Fibroblast of the conjunctiva (primary cell): ENCODE measurements around the gene PIGV.
"Not testable (repeated sequence)": the region's sequence is repeated elsewhere in the genome, so short reads cannot be mapped to it uniquely, and the experiment has no call there.

Experiments used
- DNase-seq: peaks from one replicate; pipeline ENCODE4 v3.0.0-alpha.2; 2010; ENCODE audit warnings: low read depth

PIGV gene

DNA sequence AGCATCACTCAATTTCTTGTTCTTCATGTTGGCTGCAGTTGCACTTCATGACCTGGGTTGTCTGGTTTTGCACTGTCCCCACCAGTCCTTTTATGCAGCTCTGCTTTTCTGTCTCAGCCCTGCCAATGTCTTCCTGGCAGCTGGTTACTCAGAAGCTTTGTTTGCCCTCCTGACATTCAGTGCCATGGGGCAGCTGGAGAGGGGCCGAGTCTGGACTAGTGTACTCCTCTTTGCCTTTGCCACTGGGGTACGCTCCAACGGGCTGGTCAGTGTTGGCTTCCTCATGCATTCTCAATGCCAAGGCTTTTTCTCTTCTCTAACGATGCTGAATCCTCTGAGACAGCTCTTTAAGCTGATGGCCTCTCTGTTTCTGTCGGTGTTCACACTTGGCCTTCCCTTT is 6.6 kb downstream of the PIGV start:
- DNase-seq, result no peak

DNA sequence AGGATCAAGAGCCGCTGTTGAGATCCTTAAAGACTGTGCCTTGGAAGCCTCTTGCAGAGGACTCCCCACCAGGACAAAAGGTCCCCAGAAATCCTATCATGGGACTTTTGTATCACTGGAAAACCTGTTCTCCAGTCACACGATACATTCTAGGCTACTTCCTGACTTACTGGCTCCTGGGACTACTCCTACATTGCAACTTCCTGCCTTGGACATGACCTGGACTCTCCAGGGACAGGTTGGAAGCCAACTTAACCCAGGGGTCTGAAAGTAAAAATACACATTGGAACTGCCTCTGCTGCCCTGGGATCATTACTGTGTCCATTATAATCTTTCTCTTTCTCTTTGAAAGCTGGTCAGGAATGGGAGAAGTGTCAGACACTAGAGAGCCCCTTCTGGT is 9.9 kb downstream of the PIGV start:
- no peak for DNase-seq

DNA sequence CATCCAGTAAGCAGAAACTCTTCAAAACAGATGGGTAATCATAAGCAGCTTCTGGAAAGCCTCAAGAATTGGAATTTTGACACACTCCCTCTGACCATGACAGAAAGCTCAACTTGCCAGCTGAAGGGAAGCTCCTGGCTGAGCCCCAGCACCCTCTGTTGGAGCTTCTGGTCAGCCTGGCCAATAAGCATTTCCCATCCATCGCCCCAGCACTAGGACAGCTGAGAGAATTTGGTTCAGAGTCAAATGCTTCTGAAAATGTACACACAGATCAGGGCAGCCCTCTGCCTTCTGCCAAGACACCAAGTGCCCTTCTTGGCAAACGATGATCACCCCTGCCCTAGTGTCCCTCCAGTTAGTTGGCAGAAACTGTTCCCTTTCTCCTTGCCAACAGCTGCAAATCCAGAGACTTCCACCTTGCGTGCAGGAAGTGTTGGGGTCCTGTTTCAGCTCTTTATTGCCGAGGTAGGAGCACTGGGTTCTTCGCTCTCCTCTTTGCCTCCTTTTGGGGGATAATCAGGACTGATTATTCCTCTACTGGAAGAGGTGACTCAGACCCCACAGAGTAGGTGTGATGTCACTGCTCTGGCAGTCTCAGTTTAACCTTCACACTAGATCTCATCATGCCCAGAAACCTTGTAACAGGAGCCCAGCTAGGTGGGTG is 11.9 kb downstream of the PIGV start:
- DNase-seq, result peak; percentile 94

DNA sequence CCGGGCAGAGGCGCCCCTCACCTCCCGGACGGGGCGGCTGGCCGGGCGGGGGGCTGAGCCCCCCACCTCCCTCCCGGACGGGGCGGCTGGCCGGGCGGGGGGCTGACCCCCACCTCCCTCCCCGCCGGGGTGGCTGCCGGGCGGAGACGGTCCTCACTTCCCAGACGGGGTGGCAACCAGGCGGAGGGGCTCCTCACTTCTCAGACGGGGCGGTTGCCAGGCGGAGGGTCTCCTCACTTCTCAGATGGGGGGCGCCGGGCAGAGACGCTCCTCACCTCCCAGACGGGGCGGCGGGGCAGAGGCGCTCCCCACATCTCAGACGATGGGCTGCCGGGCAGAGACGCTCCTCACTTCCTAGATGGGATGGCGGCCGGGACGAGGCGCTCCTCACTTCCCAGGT is 16.2 kb downstream of the PIGV start:
- DNase-seq, result not testable (repeated sequence)

DNA sequence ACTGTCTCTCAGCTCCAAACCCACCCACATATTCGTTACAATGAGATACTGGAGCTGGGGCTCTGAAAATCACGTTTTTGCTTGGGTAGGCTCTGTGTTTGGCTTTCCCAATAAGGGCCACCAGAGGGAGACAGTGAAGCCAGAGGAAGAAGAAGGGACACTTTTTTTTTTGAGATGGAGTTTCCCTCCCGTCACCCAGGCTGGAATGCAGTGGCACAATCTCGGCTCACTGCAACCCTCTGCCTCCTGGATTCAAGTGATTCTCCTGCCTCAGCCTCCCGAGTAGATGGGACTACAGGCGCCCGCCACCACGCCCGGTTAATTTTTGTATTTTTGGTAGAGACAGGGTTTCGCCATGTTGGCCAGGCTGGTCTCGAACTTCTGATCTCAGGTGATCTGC is 22.4 kb downstream of the PIGV start:
- DNase-seq, result not testable (repeated sequence)

DNA sequence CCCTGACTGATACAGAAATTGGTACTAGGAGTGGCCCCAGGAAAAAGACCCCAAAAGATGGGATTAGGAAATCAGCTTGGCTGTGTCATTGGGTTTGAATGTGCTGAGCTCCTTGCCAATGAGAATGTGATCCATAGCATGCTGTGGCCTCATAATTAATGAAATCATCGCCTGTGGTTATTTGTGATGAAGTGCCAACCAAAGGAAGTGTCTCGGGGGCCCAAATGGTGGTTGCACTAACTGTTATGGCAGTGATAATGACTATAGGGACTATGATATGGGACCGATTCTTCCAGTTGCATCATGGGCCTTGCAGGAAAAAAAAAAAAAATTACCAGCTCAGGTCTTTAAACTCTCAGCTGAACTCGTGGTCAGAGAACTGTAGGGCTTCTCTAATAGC is 23.3 kb downstream of the PIGV start:
- no peak for DNase-seq

DNA sequence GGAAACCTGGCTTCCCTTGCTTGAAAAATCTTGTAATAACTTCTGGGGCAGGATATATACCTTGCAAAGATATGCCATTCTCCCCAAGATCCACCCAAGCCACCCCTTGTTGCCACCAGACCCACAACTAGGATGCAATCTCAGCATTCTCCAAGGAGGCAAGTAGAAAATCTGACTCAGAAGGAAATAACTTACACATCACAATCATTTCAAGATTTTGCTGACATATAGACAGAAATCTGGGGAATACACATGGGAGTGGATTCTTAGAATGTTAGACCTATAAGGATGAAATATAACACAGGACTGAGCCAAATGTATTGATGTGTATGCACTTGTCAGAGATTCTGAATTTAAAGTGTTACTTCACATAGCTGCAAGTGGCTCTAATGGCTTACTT is 24.0 kb downstream of the PIGV start:
- no peak for DNase-seq

DNA sequence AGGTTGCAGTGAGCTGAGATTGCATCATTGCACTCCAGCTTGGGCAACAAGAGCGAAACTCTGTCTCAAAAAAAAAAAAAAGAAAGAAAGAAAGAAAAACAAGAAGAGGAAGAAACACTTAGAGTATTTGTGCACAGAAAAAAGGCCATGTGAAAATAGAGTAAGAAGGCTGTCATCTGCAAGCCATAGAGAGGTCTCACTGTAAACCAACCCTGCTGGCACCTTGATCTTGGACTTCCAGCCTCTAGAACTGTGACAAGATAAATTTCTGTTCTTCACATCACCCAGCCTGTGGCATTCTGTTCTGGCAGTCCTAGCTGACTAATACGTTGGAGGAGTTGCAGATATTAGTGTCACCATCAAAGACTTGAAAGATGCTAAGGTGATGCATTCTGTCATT is 26.6 kb downstream of the PIGV start:
- DNase-seq, result no peak

DNA sequence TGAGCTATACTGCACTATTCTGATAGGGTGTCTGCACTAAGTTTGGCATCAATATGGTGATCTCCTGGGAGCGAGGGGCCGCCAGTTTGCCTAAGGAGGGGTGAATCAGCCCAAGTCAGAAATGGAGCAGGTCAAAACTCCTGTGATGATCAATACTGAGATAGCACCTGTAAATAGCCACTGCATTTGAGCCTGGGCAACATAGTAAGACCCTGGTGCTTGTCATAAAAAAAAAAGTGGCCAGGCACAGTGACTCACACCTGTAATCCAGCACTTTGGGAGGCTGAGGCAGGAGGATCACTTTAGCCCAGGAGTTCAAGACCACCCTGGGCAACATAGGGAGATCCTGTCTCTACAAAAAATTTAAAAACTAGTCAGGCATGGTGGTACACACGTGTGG is 27.1 kb downstream of the PIGV start:
- DNase-seq, result no peak

DNA sequence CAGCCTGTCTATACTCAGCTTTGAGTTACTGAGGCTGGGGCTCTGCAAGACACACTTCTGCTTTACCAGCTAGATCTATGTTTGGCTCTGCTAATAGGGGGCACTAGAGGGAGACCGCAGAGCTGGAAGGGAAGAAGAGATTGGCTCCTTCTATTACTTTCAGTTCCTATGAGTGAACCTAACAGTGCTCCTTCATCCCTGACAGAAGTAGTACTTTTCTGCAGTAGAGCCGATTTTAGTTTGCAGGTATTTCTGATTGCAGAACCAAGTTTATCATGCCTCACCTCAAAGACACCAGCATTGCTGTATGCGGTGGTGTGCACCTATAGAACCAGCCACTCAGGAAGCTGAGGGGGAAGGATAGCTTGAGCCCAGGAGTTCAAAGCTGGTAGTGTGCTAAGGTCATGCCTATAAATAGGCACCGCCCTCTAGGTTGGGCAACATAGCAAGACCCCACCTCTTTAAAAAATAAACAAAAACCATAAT is 33.1 kb downstream of the PIGV start:
- no peak for DNase-seq

DNA sequence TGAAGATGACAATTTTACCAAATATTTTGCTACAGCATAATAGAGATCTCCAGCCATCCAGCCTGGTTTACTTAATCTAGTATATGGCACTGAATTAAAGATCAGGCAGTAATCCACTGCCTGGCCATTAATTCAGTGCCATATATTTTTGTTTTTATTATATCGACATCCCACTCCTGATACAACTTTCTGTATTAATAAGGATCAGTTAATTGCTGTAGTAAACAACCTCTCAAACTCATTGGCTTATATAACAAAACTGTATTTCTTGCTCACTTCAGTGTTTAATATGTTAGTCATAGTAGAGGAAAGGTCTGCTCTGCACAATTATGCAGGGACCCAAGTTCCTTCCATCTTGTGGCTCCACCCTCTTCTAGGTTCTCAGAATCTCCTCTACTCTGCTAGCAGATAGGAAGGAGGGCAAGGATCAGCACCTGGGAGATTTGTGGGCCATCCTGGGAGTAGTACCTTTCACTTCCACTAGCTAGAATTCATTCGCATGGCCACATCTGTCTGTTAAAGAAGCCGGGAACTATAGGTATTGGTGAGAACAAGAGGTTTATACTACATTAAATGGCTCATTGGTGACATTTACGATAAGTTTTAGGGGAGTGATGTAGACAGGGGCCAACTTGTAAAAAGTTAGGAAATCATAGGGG is 35.1 kb downstream of the PIGV start:
- DNase-seq, result no peak

DNA sequence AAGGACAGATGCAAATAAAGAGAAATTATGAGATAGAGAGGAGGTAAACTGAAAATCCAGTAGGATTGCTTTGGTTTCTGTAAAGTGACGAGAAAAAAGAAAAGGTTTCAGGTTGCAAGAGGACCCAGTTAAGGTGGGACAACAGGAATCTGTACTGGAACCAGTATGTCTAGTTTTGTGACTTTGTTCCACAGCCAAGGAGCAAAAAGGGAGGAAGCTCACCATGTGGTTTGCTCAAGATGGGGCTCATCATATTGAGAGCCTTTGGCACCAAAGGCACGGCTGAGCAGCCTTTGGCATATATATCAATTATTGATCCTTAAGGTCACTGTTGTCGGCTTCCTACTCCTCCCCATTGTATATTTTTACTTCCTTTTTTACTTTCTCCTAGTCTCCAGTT is 37.0 kb downstream of the PIGV start:
- DNase-seq, result no peak

DNA sequence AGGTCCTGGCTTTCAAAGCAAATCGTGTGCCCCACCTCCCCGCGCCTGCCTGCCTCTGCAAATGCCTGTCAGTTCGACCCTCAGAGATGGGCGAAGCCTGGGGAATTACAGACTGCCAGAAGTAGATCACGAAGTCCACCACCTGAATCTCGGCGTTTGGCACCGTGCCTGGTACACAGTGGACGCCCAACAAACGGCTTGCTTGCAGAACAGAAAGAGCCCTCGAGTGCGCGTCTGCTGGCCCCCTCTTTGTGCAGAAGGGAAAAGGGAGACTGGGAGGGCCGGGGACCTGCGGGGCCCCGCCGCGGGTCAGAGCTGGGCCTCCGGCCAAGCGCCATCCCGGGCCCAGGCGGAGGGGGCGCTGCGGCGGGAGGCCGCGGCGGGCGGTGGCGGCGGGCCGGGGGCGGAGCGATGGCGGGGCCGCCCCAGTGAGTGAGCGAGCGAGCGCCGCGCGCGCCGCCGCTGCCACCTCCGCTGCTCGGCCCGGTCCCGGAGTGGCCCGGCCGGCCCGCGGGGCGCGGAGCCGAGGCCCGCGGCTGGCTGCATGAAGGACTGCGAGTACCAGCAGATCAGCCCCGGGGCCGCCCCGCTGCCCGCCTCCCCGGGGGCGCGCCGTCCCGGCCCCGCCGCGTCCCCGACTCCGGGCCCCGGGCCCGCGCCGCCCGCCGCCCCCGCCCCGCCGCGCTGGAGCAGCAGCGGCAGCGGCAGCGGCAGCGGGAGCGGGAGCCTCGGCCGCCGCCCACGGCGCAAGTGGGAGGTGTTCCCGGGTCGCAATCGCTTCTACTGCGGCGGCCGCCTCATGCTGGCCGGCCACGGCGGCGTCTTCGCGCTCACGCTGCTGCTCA is 38.7 kb downstream of the PIGV start, which contains the start of gene ZDHHC18:
TSS of gene ZDHHC18 (plus strand) at position 428 of the 845 bp plus-strand sequence. CDS start at position 545, 117 bp downstream.
- DNase-seq, result peak; percentile 8

DNA sequence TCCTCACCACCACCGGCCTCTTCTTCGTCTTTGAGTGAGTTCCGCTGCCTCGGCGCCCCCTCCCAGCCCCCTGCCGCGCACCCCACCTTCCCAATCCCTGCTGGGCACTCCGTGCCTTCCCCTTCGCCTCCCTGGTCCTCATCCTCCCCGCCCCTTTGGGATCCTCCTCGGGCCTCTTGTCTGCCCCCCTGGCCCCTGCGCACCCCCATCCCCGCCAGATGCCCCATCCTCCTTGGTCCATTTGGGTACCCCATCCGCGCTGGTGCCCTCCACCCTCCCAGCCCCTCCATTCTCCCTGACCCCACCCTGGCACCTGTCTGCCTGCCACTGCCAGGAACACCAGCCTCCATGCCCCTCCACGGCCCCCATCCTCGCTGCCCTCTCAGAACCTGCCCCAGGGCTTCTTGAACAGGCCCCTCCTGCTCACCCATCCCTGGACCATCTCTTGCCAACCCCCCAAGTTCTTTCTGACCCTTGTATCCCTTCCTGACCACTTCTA is 39.4 kb downstream of the PIGV start:
- DNase-seq, result no peak

DNA sequence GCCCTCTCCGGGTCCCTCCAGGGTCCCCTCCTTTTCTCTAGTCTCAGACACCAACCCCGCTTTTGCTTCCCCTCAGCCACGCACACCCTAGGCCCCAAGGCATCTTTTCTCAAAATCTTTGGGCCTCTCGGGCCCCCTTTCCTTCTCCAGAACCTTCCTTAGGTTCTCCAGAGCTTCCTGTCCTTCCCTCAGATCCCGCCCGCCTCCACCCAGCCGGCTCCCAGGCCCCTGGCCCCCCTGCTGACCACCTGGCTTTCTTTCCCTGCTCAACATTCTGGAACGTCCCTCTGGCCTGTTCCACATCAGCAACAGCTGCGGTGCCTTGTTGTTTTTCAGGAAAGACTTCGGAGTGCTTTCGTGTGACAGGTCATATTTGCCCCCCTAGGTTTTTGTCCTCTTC is 39.9 kb downstream of the PIGV start:
- DNase-seq, result no peak

DNA sequence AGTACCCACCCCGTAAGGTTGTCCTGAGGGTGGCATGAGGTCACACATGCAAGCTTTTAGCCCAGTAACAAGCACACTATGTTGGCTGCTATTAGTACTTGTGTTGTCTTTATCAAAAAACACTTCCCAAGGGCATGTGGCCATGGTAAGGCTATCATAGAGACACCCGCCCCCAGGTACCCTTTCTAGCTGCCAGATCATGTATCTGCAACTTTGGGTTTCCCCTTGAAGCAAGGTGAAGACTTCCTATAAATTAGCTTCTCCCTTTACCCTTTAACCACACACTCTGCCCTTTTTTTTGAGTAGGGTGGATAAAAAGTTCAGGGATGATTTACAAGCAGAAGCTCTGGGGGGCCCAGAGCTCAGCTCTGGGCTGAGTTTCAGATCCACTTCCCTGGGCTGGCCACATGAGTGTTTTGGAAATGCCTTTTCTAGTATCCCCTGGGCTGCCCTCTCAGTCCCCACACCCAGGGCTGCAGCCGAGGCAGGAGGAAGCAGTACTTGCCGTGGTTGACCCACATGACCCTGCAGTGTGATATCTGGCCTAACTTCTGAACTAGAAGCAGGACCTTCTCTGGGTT is 40.8 kb downstream of the PIGV start:
- no peak for DNase-seq

DNA sequence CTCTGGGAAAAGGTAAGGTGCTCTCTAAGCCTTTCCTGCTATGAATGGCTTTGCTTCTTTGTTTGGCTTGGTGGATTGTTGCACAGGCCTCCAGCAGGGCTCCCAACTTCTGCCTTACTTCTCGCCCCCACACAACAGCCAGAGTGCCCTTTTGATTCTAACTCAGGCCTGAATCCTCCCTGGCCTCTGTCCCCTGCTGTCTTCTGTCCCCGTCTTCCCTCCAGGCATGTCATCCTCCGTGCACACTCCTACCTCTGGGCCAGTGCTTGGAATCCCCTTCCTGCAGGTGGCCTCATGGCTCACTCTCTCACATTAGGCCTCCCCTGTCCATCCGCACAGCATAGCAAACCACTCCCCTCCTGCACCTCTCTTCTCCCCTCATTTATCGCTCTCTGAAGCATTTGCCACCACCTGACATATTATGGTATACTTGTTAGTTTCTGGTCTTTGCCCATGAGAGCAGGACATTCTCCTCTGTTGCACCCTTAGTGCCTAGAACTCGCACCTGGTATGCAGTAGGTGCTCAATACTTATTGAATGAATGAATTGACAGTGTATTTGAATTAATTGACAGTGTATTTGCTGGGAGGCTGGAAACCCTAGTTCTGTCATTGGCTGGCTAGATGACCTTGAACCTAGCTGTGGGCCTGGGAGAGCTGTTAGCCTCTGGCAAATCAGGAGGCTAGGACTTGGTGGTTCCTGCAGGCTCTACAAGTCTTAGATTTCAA is 41.6 kb downstream of the PIGV start:
- DNase-seq, result no peak

DNA sequence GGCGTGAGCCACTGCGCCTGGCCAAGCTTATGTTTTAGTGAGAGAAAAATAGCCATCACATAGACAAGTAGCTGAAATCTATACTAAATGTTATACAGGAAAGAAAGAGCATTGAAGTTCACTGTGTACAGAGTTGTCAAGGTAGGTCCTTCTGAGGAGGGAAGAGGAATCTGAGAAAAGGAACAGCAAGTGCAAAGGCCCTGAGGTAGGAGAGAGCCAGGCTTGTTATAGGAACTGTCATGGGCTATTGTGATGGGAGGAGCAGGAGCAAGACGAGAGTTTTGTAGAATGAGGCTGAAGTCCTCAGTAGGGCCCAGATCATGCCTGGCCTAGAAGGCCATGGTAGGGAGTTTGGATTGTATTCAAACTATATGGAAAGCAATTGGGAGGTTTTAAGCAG is 43.3 kb downstream of the PIGV start:
- no peak for DNase-seq

DNA sequence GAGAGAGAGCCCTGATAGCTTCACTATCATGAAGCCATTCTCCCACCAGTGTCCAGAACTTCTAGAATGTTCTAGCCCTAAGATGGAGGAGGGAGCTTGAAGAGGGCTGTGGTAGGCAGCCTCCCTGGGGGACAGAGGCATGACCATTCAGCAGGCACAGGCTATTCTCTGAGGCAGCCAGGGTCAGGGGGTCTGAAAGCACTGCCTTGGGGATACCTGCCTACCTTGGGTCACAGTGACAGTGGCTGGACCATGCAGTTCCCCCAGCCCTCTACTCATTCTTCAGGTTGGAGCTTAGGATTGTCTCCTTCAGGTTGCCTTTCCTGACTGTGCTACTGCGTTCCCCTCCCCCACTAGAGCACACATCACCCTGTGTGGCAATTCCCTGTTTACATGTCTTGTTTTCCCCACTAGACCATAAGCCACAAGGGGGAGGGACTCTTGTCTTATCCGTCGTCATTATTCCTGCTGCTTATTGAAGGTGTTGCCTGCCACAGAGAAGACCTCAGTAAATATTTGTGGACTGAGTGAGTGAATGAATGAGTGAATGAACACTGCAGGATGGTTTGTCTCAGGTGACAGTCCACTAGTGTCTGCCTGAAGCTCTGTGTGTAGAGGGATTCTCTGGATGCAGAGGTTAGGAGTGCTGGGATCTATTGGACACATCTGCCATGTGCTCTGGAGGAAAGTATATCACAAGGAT is 43.9 kb downstream of the PIGV start:
- no peak for DNase-seq

DNA sequence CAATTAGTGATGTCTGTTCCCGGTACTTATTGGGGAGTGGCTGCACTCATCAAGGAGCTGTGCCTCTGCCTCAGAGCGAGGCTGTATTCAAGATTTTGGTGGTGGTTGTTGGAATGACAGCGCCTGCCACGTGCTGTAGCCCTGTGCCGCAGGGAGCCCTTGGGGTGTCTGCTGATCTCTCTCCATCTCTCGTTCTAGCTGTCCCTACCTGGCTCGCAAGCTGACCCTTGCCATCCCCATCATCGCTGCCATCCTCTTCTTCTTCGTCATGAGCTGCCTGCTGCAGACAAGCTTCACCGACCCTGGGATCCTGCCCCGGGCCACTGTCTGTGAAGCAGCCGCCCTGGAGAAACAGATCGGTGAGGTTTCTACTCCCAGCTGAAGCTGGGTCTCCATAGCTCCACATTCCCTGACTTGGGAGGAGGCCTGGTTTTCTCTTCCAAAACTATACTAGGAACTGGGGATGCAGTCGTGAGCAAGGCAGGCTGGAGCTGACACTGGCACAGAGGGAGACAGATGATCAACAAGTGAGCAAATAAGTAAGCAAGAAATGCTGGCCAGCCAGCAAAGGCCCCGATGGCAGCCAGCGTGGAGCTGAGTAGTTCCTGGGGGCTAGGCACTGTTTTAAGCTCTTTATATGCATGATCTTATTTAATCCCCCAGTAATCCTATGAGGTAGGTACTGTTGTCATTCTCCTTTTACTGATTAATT is 44.7 kb downstream of the PIGV start:
- no peak for DNase-seq
